GM19240 (cell line): ENCODE results near the gene MYL4.
"Not testable (repeated sequence)": the region's sequence is repeated elsewhere in the genome, so short reads cannot be mapped to it uniquely, and the experiment has no call there.

Source experiments
- DNase-seq: peaks from one replicate; pipeline ENCODE4 v3.0.0; 2011; ENCODE audit warnings: low spot score; ENCODE audit not compliant: insufficient read length

Gene MYL4

GRCh38 chr17:47208744-47209488 lies at the start of gene MYL4:
MYL4 (plus strand) TSS chr17:47209348; CDS start chr17:47209423, 75 bp downstream.
- no peak for DNase-seq

GRCh38 chr17:47162013-47162622 lies 47.0 kb upstream of the MYL4 start:
- DNase-seq: no peak

- DNase-seq: no peak
Observed at GRCh38 chr17:47164263-47164662, 44.9 kb upstream of the MYL4 start.

- no peak for DNase-seq
Observed at GRCh38 chr17:47165137-47165536, 44.0 kb upstream of the MYL4 start.

- DNase-seq: not testable (repeated sequence)
Observed at GRCh38 chr17:47166854-47167253, 42.3 kb upstream of the MYL4 start.

GRCh38 chr17:47168896-47169295 lies 40.3 kb upstream of the MYL4 start:
- DNase-seq: not testable (repeated sequence)

- DNase-seq: no peak
Observed at GRCh38 chr17:47170710-47171109, 38.4 kb upstream of the MYL4 start.

GRCh38 chr17:47172696-47173565 lies 36.2 kb upstream of the MYL4 start:
- no peak for DNase-seq

- DNase-seq: not testable (repeated sequence)
Observed at GRCh38 chr17:47174823-47175222, 34.3 kb upstream of the MYL4 start.

GRCh38 chr17:47176389-47176826 lies 32.7 kb upstream of the MYL4 start:
- DNase-seq: no peak

- DNase-seq: no peak
Observed at GRCh38 chr17:47177261-47177660, 31.9 kb upstream of the MYL4 start.

- no peak for DNase-seq
Observed at GRCh38 chr17:47179141-47179540, 30.0 kb upstream of the MYL4 start.

GRCh38 chr17:47180337-47180736 lies 28.8 kb upstream of the MYL4 start:
- no peak for DNase-seq

GRCh38 chr17:47180988-47181387 lies 28.2 kb upstream of the MYL4 start:
- DNase-seq: not testable (repeated sequence)

- DNase-seq: no peak
Observed at GRCh38 chr17:47184681-47185080, 24.5 kb upstream of the MYL4 start.

- DNase-seq: no peak
Observed at GRCh38 chr17:47188271-47188875, 20.8 kb upstream of the MYL4 start.

GRCh38 chr17:47188876-47189731 lies 20.0 kb upstream of the MYL4 start, which contains the start of gene CDC27:
CDC27 (minus strand) TSS chr17:47189295; CDS start chr17:47189172, 123 bp downstream.
- DNase-seq: peak; percentile 89

- no peak for DNase-seq
Observed at GRCh38 chr17:47189732-47190237, 19.4 kb upstream of the MYL4 start.

- DNase-seq: no peak
Observed at GRCh38 chr17:47190243-47190642, 18.9 kb upstream of the MYL4 start.

- DNase-seq: no peak
Observed at GRCh38 chr17:47190770-47191169, 18.4 kb upstream of the MYL4 start.
